ENCODE measurements around the gene TCF19. TPM values are rescaled to one million over a fixed set of nuclear protein-coding genes. Genes with fewer than 3 reads are reported as not detected.
"Not testable (repeated sequence)": the region's sequence is repeated elsewhere in the genome, so short reads cannot be mapped to it uniquely, and the experiment has no call there.

TCF19 gene
- total RNA-seq, 2 donors from 2014 or later, result 7.6 to 10.0 TPM

GRCh38 chr6:31197559-31198305, 39.3 kb downstream of the TCF19 start:
- WGBS, result 0% methylated on average over 44 of the region's 45 CpGs
- intact Hi-C loops (cut with DNase I), result loop anchor here (2.0 to 5.0 kb wide), 3 partner anchors 40 to 161 kb away; partner anchors contain the start of genes CCHCR1, HLA-C and TCF19
- Histone ChIP-seq H3K27me3 (replicated peaks; ENCODE audit: insufficient read depth) (no peaks in the 10 kb centered on the region), H3K4me1 (replicated peaks) (no peaks in the 10 kb centered on the region), H3K27ac (peak overlapping the region; percentile 94 to 95), H3K36me3 (no peaks in the 10 kb centered on the region), H3K4me3 (peak overlapping the region; percentile 67 to 68), H3K9me3 (no peaks in the 10 kb centered on the region)
- peak; percentile 71 for TF ChIP-seq POLR2A (IDR thresholded peaks at IDR 0.05)
- TF ChIP-seq CTCF (IDR thresholded peaks at IDR 0.05), result peak in 1 of 4 experiments; percentile 27
- TF ChIP-seq POLR2AphosphoS5 (IDR thresholded peaks at IDR 0.05), result peak; percentile 67
- peak; percentile 90 for DNase-seq (ENCODE audit: low spot score)

- not testable (repeated sequence) for H3K27ac ChIP-seq; H3K4me3 ChIP-seq; H3K9me3 ChIP-seq; H3K4me1 ChIP-seq (replicated peaks); H3K36me3 ChIP-seq; H3K27me3 ChIP-seq (replicated peaks; ENCODE audit: insufficient read depth); DNase-seq (ENCODE audit: low spot score)
- 96% methylated on average over 4 of the region's 4 CpGs for WGBS
- intact Hi-C loops (cut with DNase I), result loop anchor here (2.0 to 5.0 kb wide), 2 partner anchors 42 to 160 kb away; partner anchors contain the start of genes CCHCR1 and TCF19
Measured at GRCh38 chr6:31199105-31199452, 40.7 kb downstream of the TCF19 start.

DNA sequence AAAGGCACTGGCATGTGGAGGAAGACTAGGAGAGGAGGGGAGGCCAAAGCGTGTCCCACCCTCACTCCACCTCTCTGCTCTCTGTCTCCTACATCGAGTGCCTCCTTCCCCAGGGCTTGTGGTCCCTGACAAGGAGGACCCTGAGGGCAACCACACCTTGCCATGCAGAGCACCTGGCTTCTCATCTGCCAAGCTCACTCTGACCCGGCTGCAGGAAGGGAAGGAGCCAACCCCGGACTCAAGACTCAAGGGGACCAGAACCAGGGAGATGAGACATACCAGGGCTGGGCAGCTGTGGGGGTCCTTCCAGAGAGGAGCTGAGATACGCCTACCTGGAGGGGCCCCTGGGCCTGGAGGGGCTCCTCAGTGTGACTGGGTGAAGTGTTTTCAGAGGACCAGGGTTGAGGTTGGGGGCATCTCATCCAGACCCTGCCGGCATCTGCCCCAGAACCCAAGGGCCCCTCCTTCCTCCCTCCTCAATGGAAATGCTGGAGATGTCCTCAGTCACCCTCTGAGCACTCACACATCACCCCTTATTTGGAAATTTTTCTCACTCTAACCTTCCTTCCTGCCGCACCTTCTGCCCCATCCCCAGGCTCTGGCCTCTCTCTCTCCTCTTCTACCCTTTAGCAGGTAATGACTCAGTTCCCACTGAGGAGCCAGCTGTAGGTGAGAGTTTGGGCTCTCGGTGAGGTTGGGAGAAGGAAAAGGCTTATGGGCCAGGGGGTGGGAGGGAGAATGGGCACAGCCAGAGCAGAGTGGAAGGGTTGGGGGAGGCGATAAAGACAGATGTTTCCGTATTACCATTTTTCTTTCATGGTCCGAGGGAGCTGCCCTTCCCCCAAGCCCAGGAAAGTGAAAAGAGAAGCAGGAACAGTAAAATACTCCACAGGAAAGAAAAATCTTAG, 44.1 kb downstream of the TCF19 start:
- peaks cover 6% of the 10 kb centered on the region for H3K4me1 ChIP-seq (replicated peaks)
- H3K4me3 ChIP-seq, result no peak overlapping the region
- H3K36me3 ChIP-seq, result no peaks in the 10 kb centered on the region
- H3K9me3 ChIP-seq, result no peaks in the 10 kb centered on the region
- 62% methylated on average over 11 of the region's 11 CpGs for WGBS
- H3K27me3 ChIP-seq (replicated peaks; ENCODE audit: insufficient read depth), result no peaks in the 10 kb centered on the region
- peak overlapping the region; percentile 84 to 88 for H3K27ac ChIP-seq
- intact Hi-C loops (cut with DNase I), result no loop called here
- TF ChIP-seq CTCF (IDR thresholded peaks at IDR 0.05) (no peak), POLR2A (IDR thresholded peaks at IDR 0.05) (no peak), POLR2AphosphoS5 (IDR thresholded peaks at IDR 0.05) (no peak)
- DNase-seq (ENCODE audit: low spot score), result no peak

DNA sequence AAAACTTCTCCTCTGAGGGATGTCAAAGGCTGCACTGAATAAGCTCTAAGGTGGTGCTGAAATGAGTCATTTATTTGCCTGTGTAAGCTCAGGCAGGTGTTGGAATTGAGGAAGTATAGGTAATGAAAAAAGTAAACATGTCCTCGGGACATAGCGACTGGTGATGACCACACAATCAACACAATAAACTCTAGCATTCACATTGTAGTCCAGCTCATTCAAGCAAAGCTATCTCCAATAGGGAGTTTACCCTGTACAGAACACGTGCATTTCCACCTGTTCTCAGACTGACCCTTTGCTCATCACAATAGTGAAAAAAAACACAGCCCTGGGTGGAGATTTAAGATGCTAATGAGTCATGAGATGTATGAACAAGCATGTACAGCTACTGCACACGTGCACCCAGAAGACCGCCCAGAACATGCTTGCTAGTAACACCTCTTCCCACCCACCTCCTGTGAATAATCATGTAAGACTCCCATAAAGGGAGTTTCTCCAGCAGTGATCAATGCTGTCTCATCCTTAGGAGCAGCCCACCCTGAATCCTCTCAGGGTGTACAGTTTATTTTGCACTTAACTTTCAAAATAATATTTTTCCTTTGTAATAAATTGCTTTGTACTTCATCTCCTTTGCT, 45.1 kb downstream of the TCF19 start:
- peaks cover 6% of the 10 kb centered on the region for H3K4me1 ChIP-seq (replicated peaks)
- no peaks in the 10 kb centered on the region for H3K9me3 ChIP-seq
- TF ChIP-seq CTCF (IDR thresholded peaks at IDR 0.05) (no peak), POLR2AphosphoS5 (IDR thresholded peaks at IDR 0.05) (peak; percentile 94), POLR2A (IDR thresholded peaks at IDR 0.05) (peak; percentile 11)
- WGBS, result 17% methylated on average over 5 of the region's 5 CpGs
- intact Hi-C loops (cut with DNase I), result no loop called here
- H3K27ac ChIP-seq, result peak overlapping the region; percentile 84 to 88
- peak; percentile 57 for DNase-seq (ENCODE audit: low spot score)
- peak overlapping the region; percentile 30 to 46 for H3K4me3 ChIP-seq
- no peaks in the 10 kb centered on the region for H3K27me3 ChIP-seq (replicated peaks; ENCODE audit: insufficient read depth)
- no peaks in the 10 kb centered on the region for H3K36me3 ChIP-seq

DNA sequence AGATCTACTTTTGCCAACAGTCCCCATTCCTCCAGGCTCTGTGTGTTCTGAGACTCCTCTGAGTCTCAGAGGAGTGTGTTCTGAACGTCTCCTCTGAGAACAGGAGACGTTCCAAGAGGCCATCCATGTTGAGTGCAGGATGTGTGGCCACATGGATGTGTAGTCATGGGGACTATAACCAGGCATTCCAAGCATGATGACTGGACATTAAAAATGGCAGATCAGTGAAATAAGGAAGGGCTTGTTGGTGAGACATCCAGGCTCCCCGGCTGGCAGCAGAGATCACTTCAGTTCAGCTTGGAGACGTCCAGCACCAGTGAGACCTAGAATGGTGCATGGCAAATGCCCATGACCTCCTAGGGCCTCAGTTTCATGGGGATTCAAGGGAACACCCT, 46.4 kb downstream of the TCF19 start:
- Histone ChIP-seq H3K27ac (peak overlapping the region; percentile 84 to 88), H3K27me3 (replicated peaks; ENCODE audit: insufficient read depth) (no peaks in the 10 kb centered on the region), H3K4me3 (peak overlapping the region in 1 of 2 donors; percentile 46), H3K36me3 (no peaks in the 10 kb centered on the region), H3K9me3 (no peaks in the 10 kb centered on the region), H3K4me1 (replicated peaks) (peaks cover 6% of the 10 kb centered on the region)
- 78% methylated on average over 4 of the region's 4 CpGs for WGBS
- intact Hi-C loops (cut with DNase I), result no loop called here
- DNase-seq (ENCODE audit: low spot score), result no peak
- no peak for TF ChIP-seq POLR2A (IDR thresholded peaks at IDR 0.05)
- TF ChIP-seq CTCF (IDR thresholded peaks at IDR 0.05), result no peak
- TF ChIP-seq POLR2AphosphoS5 (IDR thresholded peaks at IDR 0.05), result no peak

Data from prostate gland (tissue), 2 donors.